NOMO-1 treated with DMSO at 0.1 percent for 48 hours (cell line): ENCODE data around the gene ARFRP1.

Experiments
- DNase-seq: peaks from one replicate; lab custom pipeline; 2025; ENCODE audit not compliant: unreplicated experiment; lab: John Stamatoyannopoulos, UW

ARFRP1 gene

DNA sequence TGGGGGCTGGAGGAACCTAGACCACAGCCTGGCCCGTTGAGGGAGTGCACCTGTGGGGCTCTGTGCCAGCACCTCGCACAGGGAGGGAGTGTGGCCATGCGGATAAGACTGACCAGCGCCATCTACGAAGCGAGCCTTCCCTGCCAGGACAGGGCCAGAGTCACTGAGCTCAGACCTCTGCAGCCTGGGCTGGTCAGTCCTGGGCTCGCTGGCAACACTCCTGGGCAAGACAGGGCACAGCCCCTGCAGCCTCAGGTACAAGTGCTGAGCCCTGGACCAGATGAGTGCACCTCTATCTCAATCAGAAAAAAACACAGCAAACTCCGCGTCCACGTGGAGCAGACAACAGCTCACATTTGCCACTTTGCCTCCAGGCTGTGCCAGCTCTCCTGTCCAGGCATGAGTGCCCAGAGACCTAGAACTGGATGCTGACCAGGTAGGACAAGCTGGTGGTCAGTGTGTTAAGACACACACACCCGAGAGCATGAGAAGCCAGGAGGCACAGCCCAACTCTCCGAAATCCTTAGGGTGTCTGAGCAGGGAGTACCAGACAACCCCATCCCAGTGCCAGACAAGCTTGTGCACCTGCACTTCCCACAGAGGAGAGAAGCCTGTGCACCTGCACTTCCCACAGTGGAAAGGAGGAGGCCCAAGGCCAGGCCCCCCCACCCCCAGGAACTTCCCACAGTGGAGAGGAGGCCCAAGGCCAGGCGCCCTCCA is 4.9 kb downstream of the ARFRP1 start:
- DNase-seq: no peak

DNA sequence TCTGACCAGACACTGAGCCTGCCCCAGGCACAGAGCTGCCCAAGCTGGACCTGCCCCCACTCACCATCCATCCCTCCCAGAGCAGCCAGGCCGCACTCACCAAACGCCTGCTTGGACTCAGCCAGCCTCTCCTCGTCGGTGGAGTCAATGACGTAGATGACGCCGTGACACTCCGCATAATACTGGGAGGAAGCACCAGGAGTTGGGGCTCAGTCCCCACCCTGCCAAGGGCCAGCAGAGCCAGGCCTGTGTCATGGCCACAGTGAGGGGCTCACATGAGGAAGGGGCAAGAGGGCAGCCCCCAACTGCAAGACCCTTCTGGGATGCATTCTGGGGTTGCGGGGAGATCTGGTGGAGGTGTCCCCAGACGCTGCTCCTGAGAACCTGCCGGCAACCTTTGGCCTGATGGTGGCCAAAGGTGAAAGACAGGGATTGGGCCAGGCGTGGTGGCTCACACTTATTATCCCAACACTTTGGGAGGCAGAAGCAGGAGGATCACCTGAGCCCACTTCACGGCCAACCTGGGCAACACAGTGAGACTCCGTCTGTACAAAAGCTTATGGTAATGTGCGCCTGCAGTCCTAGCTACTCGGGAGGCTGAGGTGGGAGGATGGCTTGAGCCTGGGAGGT is 5.6 kb downstream of the ARFRP1 start:
- DNase-seq: no peak

DNA sequence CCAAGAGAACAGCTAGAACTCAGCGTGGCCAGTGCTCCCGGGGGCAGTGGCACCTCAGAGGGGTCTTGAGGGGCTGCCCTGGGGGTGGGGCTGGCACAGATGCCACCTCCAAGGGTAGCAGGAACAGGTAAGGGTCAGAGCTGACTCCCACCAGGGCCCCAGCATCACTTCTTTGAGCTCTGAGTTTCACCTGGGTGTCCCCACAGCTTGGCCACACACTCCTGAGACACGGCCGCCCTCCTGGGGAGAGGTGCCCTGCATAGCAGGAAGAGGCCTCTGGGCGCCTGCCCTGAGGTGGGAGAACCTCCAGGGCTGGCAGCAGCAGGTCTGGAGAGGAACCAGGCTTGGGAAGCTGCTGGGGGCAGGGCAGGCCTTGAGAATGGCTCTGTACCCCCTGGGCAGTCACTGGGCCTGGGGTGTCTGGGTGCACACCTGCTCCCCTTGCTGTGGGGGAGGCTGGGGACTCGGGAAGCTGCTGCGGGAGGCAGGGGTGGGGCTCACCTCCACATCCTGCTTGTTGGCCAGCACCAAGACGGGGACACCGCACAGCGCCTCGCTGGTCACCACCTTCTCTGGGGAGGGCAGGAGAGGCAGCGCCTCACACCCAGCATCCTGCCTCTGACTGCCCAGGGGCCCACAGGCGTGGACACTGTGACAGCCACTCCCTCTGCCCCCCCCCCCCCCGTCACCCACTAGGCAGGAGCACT is 6.3 kb downstream of the ARFRP1 start:
- DNase-seq: no peak

DNA sequence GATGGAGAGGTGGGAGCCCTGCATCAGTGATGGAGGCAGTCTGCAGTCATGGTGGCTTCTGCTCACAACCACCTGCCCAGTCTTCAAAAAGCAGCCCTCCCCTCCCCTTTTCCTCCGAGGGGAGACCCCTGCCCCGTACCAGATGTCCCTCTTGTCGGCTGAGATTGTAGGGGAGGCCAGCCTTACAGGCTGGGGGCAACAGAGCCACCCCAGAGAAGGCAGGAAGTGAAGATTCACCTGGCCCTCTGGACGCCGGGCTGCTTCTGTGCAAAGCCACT is 6.8 kb downstream of the ARFRP1 start:
- DNase-seq: no peak

DNA sequence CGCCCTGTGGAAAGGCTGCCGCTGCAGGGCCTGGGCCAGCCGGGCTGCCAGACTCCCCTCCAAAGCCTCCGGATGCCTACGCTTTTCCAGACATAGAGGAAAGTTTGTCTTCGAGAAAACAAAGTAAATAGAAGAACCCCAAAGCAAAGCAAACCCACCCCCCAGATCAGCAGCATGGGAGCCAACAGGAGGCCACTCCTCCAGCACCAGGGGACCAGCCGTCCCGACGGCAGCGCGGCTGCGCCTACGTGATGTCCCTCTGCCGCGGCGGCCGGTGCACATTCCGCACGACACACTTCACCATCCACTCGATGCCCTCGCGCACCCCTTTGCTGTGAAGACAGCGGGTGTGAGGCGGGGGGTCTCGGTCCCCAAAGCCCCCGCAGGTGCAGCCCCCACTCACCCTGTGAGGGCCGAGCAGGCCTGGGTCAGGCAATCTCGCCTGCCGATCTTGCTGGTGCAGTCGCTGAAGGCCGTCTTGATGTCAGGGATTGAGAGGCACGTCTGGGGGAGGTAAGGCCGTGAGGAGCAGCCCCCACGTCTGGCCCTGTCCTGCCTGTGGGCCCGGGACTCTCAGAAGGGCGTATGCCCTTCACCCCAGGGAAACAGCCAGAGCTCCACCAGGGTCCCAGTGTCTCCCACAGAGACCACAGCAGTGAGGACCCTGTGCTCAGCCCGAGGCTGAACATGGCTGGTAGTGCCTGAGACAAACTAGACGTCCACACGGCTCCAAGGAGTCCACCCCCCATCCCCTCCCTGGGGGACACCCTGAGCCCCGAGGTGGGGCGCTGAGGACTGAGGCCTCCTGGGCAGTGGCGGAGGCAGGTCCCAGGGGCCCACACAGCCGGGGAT is 7.4 kb downstream of the ARFRP1 start:
- no peak for DNase-seq

DNA sequence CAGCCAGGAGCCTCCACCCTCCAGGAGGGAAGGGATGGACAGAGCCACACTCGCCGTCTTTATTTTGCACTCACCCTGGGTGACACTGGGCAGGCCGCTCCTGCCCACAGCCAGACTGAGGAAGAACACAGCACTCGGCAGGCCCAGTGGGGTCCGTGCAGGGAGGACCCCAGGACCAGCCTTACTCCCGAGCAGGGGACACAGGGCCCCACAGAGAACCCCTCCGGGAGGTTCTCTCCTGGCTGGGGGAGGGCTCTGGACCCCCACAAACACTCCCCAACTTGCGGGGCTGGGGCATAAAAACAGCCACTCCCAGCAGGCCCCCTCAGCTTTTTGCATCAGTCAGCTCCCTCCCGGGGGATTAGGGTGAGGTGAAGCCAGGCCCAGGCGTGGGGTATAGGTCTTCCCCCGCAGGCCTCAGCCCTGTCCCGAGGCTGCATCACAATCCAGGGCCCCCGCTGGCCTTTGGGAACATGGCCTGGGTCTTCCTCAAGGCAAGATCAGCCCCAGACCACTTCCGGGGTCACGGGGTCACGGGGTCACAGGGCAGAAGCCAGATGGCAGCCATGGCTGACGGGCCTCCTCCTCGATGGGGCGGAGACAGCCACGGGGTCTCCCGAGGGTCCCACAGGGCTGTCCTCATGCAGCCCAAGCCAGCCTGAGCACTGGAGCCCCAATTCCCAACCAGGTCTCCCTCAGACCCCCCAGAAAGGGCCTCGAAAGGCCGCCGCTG is 8.1 kb downstream of the ARFRP1 start:
- DNase-seq: no peak

DNA sequence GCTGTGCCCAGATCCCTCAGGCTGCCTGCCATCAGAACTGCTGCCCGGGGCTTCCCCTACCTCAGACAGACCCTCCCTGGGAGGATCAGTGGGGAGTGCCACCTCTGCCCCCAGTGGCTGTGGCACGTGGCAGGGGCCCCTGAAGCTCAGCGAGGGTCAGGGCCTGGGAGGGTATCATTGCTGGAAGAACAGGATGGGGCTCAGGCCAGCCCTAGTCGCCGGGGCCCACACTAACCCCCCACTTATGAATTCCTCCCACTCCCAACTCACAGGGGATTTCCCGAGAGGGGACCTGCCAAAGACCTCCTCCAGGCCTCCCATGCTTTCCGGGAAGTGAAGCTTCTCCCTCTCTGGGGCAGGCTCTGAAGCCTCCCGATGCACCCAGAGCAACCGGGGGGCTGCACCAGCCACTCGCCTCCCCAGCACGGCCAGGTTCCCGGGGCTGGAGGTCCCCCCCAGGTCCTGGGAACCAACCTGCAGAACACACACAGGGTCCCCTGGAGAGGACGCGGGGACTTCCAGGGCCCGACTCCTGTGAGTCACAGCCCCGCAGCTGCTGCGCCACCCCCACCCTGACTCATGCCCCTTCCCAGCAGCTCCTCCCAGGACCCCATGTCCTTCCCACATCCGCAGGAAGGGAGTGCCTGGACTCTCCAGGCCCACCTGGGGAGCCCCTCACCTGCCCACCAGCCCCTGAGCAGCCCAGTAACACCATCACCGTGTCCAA is 8.9 kb downstream of the ARFRP1 start:
- no peak for DNase-seq

DNA sequence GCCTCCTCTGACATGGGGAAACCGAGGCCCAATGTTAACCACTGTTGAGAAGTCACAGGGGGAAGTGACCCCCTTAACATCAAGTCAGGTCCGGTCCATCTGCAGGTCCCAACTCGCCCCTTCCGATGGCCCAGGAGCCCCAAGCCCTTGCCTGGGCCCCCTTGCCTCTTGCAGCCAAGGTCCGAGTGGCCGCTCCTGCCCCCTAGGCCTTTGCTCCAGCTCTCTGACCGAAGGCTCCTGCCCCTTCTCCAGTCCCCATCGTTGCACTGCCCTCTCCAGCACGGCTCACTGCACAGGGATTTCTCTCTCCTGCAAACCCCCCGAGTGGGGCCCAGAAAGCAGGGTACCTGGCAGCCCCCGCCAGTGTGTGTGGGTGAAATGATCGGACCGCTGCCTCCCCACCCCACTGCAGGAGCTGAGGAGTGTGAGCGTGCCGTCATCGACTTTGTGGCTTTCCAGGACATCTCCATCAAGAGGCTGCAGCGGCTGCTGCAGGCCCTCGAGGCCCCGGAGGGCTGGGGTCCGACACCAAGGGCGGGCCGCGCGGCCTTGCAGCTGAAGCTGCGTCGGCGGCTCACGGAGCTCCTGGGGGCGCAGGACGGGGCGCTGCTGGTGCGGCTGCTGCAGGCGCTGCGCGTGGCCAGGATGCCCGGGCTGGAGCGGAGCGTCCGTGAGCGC is 9.8 kb downstream of the ARFRP1 start:
- DNase-seq: no peak

DNA sequence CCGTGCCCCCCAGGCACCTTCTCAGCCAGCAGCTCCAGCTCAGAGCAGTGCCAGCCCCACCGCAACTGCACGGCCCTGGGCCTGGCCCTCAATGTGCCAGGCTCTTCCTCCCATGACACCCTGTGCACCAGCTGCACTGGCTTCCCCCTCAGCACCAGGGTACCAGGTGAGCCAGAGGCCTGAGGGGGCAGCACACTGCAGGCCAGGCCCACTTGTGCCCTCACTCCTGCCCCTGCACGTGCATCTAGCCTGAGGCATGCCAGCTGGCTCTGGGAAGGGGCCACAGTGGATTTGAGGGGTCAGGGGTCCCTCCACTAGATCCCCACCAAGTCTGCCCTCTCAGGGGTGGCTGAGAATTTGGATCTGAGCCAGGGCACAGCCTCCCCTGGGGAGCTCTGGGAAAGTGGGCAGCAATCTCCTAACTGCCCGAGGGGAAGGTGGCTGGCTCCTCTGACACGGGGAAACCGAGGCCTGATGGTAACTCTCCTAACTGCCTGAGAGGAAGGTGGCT is 10.4 kb downstream of the ARFRP1 start:
- no peak for DNase-seq

DNA sequence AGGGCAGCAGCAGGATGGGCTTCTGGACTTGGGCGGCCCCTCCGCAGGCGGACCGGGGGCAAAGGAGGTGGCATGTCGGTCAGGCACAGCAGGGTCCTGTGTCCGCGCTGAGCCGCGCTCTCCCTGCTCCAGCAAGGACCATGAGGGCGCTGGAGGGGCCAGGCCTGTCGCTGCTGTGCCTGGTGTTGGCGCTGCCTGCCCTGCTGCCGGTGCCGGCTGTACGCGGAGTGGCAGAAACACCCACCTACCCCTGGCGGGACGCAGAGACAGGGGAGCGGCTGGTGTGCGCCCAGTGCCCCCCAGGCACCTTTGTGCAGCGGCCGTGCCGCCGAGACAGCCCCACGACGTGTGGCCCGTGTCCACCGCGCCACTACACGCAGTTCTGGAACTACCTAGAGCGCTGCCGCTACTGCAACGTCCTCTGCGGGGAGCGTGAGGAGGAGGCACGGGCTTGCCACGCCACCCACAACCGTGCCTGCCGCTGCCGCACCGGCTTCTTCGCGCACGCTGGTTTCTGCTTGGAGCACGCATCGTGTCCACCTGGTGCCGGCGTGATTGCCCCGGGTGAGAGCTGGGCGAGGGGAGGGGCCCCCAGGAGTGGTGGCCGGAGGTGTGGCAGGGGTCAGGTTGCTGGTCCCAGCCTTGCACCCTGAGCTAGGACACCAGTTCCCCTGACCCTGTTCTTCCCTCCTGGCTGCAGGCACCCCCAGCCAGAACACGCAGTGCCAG is 11.0 kb downstream of the ARFRP1 start, which contains the start of gene TNFRSF6B:
TSS of gene TNFRSF6B (plus strand) at position 25 of the 729 bp plus-strand sequence. CDS start at position 141, 116 bp downstream.
- no peak for DNase-seq

DNA sequence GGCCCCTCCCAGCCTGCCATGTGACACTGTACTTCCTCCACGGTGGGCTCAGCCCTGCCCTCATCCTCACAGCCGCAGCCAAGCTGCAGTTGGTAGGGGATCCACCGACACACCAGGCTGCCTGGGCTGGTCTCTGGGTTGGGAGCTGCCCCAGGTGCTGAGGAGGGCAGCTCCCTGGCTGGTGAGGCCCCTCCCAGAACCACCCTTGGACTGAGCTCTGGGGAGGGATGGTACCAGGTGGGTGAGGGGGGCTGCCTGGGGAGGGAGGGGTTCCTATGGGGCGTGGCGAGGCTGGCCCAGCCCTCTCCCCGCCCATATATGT is 11.5 kb downstream of the ARFRP1 start:
- DNase-seq: no peak

DNA sequence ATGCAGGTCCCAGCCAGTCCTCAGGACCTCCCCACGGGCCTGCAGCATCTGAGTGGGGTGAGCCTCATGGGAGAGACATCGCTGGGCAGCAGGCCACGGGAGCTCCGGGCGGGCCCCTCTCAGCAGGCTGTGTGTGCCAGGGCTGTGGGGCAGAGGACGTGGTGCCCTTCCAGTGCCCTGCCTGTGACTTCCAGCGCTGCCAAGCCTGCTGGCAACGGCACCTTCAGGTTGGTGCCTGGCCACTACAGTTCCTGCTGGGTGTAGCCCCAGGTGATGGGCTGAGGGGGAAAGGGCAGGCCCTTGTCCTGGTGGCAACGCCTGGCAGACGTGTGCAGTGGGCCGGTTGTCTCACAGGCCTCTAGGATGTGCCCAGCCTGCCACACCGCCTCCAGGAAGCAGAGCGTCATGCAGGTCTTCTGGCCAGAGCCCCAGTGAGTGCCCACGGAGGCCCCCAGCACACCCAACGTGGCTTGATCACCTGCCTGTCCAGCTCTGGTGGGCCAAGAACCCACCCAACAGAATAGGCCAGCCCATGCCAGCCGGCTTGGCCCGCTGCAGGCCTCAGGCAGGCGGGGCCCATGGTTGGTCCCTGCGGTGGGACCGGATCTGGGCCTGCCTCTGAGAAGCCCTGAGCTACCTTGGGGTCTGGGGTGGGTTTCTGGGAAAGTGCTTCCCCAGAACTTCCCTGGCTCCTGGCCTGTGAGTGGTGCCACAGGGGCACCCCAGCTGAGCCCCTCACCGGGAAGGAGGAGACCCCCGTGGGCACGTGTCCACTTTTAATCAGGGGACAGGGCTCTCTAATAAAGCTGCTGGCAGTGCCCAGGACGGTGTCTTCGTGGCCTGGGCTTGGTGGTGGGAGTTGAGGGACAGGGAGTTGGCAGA is 12.1 kb downstream of the ARFRP1 start:
- no peak for DNase-seq

DNA sequence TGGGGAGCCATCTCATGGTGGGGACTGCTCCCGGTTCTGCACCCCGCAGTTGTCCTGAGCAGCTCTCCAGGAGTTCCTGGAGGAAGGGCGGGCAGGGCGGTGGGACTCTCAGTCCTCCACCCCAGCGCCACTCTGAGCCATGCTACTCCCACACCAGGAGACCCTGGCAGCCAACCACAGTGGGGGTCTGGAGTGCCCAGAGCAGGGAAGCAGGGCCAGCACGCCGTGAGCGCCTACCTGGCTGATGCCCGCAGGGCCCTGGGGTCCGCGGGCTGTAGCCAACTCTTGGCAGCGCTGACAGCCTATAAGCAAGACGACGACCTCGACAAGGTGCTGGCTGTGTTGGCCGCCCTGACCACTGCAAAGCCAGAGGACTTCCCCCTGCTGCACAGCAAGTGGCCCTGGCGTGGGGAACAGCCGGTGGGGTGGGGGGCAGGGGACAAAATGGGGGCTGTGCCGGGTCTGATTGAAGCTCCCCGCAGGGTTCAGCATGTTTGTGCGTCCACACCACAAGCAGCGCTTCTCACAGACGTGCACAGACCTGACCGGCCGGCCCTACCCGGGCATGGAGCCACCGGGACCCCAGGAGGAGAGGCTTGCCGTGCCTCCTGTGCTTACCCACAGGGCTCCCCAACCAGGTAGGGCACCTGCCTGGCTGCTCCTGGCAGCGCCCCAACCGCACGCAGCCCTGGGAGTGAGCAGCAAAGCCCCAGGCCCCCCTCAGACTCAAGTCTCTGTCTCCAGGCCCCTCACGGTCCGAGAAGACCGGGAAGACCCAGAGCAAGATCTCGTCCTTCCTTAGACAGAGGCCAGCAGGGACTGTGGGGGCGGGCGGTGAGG is 13.0 kb downstream of the ARFRP1 start:
- no peak for DNase-seq

DNA sequence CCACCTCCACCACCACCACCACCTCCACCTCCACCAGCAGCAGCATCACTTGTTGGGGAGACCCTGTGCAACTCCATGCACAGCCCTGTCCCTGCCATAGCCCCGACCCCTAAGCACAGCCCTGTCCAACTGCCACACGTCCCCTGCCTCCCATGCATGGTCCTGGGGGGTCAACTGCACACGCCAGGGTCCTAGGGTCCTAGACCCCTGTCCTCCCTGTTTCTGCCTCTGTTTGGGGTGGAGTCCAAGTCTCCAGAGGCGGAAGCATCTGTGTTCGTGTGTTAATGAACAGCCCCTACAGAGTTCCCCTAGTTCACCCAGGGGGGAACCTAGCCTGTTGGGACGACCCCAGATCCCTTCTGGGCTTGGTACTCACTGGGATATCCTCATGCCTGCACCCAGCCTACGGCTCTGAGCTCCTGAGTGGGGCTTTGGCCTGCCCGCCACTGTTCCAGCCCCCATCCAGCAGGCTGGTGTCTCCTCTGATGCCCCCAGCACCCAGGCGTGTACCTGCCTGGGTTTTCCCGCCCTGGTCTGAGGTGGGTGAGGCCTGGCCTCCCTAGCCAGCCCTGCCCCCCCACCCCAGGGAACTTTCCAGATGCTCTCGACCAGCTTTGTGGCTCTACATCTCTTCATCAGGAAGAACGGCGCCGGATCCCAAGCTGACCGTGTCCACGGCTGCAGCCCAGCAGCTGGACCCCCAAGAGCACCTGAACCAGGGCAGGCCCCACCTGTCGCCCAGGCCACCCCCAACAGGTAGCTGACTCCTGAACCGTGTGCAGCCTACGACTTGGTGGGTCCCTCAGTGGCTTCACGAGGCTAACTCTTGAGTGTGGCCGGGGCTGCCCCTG is 13.8 kb downstream of the ARFRP1 start:
- no peak for DNase-seq

DNA sequence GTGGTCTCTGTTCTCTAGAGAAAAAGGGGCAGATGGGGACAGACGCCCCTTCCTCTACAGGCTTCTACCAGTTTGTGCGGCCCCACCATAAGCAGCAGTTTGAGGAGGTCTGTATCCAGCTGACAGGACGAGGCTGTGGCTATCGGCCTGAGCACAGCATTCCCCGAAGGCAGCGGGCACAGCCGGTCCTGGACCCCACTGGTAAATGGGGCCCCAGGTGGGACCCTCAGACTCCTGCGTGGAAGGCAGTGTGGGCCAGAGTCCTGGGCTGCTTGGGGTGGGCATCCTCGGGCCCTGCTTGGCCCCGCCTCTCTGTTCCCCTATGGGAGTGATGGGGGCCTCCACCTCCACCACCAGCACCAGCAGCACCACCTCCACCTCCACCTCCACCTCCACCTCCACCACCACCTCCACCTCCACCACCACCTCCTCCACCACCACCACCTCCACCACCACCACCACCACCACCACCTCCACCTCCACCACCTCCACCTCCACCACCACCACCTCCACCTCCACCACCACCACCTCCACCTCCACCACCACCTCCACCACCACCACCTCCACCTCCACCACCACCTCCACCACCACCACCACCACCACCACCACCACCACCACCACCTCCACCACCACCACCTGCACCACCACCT is 14.6 kb downstream of the ARFRP1 start:
- no peak for DNase-seq
